GM13976 (cell line): ENCODE measurements around the gene BPIFB3.

Experiments used
- DNase-seq: peaks from one replicate; pipeline ENCODE4 v3.0.0; 2012; ENCODE audit warnings: low spot score
- CTCF ChIP-seq: IDR thresholded peaks from 2 replicates; pipeline ENCODE4 v1.5.1; 2012; ENCODE audit warnings: borderline replicate concordance, mild to moderate bottlenecking; ENCODE audit not compliant: insufficient read depth; ENCODE audit errors: extremely low read depth, missing control alignments, control extremely low read depth
- in situ Hi-C: fragments of 300-500 bp; cut with MboI; formaldehyde crosslinking; loops from one replicate; pipeline ENCODE4 v1.12.0; 2022; ENCODE audit warnings: low sequenced_read_pairs, mixed read lengths, inconsistent platforms; ENCODE audit not compliant: unreplicated experiment

BPIFB3 gene

DNA sequence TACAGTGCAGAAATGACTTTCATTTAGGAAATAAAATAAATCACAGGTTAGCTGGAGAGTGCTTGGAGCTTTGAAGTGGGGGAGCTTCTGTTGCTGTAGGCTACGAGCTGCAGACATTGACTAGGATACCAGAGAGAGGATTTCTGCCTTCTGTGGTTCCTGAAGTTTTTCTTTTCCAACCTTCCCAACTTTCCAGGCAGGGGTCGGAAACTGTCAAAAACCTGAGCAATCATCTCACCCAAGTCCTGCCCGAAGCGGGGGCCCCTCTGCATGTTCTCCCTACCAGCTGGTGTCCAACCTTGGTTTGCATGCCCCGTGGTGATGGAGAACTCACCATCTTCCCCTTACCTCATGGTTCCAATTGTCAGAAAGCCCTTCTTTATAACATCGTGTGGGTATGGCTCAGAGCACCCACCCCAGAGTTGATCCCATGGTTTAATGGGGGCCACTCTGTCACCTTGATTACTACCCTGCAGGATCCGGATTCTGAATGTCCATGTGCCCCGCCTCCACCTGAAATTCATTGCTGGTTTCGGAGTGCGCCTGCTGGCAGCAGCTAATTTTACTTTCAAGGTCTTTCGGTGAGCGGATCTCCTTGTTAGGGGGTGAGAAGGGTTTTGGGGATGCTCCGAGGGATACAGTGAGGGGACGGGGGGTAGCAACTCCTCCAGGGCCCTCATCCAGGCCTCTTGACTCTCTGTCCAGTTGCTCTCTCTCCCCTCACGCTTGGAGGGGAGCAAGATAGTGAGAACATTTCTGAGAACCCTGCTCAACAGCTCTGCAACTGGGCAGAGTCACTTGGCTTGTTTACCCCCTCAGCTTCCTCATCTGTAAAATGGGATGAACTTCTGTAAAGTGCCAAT is 41.1 kb upstream of the BPIFB3 start:
- in situ Hi-C loops, result no loop called here
- DNase-seq, result no peak
- TF ChIP-seq CTCF, result no peak

- DNase-seq, result no peak
- in situ Hi-C loops, result no loop called here
Observed at GRCh38 chr20:33013701-33014326, 39.9 kb upstream of the BPIFB3 start.

DNA sequence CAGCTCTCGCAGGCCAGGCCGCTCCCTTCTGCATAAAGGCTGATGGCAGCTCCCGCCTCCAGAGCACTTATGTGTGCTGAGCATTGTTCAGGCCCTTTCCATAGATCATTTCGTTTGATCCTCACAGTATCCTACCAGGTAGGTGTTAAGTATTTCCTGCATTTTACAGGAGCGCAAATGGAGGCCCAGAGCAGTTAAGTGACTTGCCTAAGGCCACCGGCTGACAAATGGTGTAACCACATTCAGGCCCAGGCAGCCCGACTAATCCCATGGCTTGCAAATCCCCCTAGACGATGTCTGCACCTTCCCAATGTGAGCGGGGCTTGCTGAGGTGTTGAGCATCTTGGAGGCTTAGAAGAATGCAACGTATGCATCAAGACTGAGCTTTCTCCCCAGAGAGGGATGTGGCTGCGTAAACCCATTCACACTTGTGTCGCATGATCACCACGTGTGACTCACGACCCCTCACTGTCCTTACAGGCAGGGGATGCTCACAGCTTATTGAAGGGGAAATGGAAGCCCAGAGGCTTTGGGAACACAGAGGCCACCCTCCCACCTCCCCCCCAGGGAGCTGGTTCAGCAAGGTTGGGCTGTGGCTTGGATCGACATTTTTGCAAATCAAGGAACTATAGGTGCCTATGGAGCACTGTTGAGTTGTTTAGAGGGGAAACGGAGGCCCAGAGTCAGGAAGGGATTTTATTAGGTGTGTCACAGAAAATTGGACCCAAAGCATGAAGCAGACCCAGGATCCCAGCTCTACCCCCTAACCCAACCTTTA is 39.2 kb upstream of the BPIFB3 start:
- in situ Hi-C loops, result no loop called here
- TF ChIP-seq CTCF, result no peak
- no peak for DNase-seq

More at GRCh38 chr20:33013701-33014326, 39.9 kb upstream of the BPIFB3 start:
- TF ChIP-seq CTCF, result no peak

GRCh38 chr20:33015114-33015484 is 38.6 kb upstream of the BPIFB3 start:
- DNase-seq, result no peak
- TF ChIP-seq CTCF, result no peak
- in situ Hi-C loops, result no loop called here

GRCh38 chr20:33015700-33016580 is 37.8 kb upstream of the BPIFB3 start:
- in situ Hi-C loops, result no loop called here
- no peak for TF ChIP-seq CTCF
- DNase-seq, result no peak
